Measurements from ENCODE around the gene AMBRA1.

GRCh38 chr11:46604796-46605195 is 11.0 kb upstream of the AMBRA1 start:
- TF ChIP-seq CTCF (conservative IDR thresholded peaks at IDR 0.05), result no peak
- no peak for TF ChIP-seq ZFX (IDR thresholded peaks at IDR 0.05)

Data from C4-2B (cell line).